Endometrium (tissue), 2 donors: ENCODE measurements around the gene FAM120B.

ENCODE experiments used
- FAIRE-seq: peaks from 2 replicates; lab custom pipeline; 2012; peaks lifted over from hg19 to GRCh38; lab: Jason Lieb, UNC
- donor health status: control.
- donor health status: control.

The FAM120B gene

GRCh38 chr6:170286246-170286933 is 20.2 kb upstream of the FAM120B start:
- no peak for FAIRE-seq

DNA sequence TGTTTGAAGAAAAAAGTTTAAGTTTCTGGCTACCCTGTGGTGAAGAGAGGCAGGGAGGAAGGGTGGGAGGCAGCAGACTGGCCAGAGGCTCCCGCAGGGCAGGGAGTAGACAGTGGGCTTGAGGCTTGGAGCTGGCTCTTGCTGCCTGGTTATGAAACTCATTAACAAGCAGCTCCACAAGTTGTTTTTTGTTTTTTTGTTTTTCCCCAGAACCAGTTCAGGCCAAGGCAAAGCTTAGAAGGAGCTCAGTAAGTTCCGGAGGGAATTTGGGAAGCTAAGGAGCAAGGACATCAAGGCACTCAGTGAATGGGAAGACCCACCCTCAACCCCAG is 19.7 kb upstream of the FAM120B start:
- no peak for FAIRE-seq

DNA sequence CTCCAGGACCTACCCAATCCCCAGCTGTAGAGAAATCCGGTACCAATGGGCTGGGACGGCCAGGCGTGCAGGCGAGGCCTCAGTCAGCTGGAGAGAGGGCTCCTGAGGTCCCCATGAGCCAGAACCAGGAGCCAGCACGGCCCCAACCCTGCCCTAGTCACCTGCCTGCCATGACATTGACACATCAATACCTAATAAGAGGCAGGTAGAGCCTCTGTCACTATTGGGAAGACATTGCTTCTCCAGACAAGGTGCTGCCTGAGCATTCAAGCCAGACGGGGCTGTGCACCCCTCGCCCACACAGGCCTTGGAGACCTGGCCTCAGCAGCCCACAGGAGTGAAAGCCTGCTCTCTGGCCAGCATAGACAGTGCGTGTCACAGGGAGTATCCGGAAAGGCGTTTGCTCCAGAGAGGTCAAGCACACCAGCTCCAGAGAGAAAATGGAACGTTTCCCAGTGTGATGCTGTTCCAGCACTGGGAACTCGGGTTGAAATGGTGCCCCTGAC is 19.1 kb upstream of the FAM120B start:
- no peak for FAIRE-seq

- no peak for FAIRE-seq
Observed at GRCh38 chr6:170288091-170288631, 18.4 kb upstream of the FAM120B start.

DNA sequence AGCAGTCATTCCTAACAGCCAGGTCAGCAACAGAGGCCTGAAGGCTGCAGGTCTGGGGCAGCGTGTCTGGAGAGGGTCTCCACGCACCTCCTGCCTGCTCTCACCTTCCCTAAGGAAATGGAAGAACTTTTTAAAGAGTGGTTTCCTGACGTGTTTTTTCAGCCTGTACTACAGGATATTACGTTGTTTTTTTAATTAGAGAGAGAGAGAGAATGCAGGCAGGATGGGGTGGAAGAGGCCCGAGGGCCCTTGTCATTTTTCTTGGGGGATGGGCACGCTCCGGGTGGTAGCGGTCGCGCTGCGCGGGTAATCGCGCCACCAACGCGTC is 17.7 kb upstream of the FAM120B start:
- no peak for FAIRE-seq

GRCh38 chr6:170289180-170289931 is 17.2 kb upstream of the FAM120B start:
- no peak for FAIRE-seq

GRCh38 chr6:170289951-170290295 is 16.6 kb upstream of the FAM120B start:
- no peak for FAIRE-seq

DNA sequence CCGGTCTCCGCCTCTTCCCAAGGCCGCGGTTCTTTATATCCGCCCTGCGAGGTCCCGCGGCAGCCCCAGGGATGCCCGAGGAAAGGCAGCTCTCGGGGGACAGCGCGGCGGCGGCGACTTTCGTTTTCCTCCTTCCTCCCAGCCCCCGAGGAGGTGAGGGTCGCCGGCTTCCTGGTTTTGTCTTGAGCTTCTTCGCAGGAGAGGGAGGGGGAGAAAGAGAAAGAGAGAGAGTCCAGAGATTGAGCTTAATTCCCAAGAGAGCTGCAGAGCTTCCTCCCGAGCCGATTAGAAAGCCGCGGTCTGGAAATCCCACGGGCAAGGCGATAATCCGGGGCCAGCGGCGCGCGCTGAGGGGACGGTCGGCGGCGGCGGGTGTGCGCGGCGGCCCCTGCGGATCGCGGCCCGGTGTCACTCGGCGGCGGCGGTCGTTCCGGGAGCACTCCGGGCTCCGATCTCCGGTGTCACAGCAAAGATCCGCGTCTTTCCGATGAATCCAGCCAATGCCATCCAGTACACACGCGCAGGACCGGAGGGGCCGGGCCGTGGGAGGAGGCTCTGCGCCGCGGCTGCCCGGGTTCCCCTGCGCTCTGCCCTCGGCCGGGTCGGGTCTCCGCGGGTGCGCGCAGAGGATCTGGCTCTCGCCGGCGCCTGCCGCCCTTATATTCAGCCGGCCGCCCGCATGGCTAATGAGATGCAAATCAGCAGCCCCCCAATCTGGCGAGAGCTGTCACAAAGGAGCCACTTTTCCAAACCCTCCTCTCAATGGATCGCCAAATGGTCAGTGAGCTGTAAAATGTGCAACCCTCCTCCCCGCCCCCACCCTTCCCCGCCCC is 16.0 kb upstream of the FAM120B start, which contains the start of gene DLL1:
Gene DLL1 (minus strand): TSS at position 783 of the 833 bp plus-strand sequence. CDS start 939 bp downstream, outside the sequence.
- FAIRE-seq, result no peak

DNA sequence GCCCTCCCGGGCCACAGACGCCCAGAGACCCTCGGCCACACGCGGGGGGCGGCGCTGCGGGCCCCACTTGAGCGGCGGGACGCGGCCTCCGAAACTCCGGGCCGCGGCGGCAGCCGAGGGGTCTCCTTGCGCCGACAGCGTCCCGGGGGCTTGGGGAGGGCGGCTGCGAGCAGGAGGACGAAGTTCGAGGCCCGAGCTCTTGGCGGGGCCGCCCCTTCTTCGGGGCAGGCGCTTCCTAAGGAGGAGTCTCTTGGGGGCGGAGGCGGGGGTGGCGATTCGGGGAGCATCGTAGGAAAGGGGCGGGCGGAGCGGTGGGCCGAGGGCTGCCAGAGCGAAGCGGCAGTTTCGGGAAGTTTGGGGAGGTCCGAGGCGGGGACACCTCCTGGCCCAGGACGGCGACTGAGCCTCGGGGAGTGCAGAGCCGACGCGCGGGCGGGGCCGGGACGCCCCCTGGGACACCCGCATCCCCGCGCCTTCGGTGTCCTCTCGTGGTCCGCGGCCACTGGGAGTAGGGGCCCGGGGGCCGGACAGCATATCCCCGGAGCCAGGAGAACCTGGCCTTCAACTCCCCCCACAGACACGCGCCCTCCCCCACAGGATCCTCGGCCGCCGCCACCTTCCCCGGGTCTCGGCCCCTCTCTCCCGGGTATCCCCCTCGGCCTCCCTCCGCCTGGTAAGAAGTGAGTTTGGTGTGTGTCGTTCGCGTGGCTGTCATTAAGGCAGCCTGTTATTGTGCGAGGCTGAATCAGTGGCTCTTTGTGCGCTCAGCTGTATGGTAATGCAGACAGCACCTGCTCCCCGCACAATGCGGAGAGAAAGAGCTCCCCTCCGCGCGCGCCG is 15.1 kb upstream of the FAM120B start:
- FAIRE-seq, result no peak

GRCh38 chr6:170292111-170292406 is 14.5 kb upstream of the FAM120B start:
- FAIRE-seq, result no peak

DNA sequence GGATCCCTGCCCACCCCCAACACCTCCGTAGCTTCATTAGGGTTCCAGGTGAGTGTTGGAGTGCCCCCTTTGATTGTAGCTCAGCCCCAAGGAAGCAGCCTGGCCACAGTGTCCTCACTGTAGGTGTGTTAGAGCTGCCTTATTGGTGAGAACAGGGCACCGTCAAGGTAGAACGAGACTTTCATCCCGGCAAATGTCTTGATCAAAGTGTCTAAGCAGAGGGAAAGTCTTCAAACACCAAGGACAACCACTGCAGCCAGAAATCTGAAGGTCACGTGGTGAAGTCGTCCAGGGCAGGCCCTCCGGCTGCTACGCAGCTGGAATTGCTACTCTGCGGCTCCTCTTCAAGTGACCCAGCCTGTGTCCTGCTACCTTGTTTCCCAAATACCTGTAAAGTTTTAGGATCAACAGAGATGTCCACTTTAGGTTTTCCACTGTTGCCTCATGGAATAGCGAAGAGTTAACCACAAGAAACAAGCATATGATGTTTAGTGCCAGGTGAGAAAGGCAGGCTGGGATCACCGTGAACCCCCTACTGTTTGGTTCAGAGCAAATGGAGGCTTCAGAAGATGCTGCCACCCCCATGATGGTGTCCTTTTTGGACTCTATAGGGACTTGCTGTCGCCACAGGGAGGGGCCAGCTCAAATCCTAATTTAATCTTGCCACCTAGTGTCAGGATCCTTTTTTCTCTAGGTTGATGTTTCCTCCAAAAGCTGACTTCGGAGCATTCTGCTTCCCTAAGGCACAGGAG is 14.0 kb upstream of the FAM120B start:
- FAIRE-seq, result no peak

DNA sequence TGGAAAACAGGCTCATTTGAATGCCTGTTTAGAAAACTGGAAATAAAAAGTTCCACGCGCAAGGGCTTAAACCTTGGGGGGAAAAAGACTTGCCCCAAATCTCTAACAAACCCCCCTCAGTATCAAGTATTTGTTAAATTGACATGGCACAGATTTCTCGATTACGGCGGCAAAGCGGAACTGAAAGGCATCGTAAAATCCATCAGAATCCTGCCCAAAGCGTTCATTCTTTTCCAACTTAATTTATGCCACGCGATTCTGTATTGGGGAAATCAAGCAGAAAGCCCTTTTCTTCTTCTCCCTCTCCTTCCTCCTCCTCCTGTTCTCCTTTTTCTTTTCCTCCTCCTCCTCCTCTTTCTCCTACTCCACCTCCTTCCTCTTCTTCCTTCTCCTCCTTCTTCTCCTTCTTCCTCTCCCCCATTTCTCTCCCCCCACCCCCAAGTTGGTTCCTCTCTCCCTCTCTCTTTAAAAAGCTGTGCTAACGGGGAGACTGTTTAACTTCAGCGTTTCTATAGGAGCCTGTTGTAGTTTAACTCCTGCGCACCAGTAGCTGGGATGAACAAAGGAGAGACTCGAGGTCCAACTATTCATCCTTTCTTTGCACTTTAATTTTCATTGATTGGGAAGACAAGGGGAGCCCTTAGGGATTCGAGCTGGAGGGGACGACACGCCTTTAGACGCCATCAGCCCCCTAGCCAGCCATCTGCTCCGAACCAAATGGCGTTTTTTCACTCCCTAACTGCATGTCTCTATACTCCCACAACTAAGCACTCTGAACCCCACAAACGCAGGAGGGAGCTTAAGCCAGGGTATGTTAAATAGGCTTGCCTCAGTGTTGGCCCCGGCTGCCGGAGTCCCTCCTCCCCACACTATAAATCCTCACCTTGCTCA is 13.0 kb upstream of the FAM120B start:
- no peak for FAIRE-seq

DNA sequence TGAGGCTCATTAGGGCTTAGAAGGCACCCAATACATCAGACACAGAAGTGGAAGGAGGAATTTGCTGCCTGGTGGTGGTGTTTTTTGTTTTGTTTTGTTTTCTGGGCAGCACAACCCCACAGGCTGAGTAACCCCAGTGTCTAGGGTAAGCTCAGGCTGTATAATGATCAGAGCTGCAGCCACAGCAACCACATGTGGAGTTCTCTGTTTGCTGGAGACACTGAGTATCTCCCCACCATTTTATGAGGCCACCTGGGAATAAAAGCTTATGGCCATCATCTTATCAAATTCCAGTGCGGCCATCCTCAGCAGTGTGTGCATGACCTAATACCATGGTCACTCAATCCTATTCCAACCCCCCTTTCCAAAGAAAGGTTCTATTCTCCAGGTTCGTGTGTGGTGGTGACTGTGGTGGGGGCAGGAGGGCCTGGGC is 12.2 kb upstream of the FAM120B start:
- FAIRE-seq, result no peak

DNA sequence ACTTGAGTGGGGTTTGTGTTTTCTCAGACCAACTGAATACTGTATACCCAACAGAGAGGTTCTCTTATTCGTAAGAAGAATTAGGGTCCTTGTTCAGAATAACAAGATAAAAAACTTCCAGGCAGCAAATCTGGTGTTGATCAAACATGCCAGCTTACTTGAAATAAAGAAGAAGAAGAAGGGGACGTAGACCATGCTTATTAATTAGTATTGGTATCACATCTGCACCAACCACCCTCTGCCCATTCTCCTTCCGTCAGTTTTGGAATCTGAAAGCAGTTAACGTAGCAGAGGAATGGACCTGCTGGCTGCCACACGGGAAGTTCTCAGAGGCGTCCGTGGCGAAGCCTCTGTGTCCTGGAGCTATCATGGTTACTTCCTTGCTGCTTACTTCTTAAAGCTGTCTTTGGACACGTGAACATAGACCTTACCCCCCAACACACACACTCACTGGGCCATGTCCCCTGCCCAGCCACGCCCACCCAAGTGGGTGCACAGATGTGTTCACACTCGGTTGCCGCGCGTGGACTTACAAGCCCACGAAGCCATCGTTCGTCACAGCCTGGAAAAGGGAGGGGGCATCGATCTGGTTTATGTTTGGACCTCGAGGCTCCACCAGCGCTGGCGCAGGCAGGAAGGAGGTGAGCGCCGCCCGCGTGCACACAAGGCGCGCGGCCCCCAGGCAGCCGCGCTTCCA is 11.6 kb upstream of the FAM120B start:
- FAIRE-seq, result no peak

- FAIRE-seq, result no peak
Observed at GRCh38 chr6:170295510-170296422, 10.8 kb upstream of the FAM120B start.

DNA sequence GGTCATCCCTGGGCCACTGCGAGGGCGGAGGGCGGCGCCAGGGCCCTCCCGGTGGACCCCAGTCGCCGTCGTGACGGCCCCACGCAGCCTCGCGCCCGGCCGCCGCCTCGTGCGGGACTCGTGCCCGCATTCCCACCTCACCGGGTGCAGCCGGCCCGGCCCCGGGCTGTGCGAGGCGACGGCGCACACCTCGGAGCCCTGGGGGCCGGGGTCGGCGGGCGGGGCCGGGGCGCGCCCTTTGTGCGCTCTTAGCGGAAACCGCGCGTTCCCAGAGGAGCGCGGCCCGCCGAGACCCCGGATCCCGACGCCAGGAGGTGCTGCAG is 10.2 kb upstream of the FAM120B start:
- no peak for FAIRE-seq

DNA sequence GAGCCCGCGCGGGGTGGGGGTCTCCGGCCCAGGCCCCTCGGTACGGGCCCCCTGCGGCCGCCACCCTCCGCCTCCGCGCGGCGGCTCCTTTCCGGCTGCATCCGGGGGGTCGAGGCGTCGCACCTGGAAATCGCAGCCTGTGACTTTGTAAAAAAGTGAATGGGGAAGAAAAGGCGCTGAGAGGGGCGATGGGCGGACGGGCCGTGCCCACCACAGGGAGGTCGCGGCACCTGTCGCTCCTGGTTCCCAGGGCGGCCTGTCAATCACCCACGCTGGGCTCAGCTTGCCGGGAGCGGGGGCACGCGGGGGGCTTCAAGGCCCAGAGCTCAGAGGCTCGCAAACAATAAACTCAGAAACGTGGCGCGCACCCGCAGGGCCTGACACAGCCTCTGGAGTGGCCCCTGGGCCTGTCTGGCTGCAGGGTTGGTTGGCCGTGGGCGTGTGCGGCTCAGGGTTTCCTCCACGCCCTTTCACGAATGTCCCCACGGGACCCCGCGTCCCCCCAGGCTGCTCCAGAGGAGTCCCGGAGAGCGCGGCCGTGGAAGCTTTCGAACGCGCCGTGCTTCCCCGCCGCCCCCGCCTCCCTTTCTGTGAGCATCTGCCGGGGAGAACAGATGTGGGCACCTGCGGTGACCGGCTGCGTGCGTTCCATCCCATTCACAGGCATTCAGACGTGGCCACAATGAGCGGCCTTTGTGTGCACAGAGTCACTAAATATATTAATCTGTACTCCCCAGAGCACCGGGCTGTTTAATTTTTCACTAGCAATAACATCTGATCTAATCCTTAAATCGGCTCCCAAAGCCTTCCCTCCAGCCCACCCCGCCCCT is 9.6 kb upstream of the FAM120B start:
- no peak for FAIRE-seq
